GM21529 (cell line): ENCODE data around the gene BANK1.

Experiments
- ATAC-seq: cut with Tn5 transposase; IDR thresholded peaks from one replicate; pipeline ENCODE4 v1.9.1; 2021; ENCODE audit not compliant: unreplicated experiment

BANK1 gene

GRCh38 chr4:102105983-102106382, 315.5 kb downstream of the BANK1 start:
- ATAC-seq, result no peak

- ATAC-seq, result no peak
Measured at GRCh38 chr4:102114118-102114630, 323.6 kb downstream of the BANK1 start.

- no peak for ATAC-seq
Measured at GRCh38 chr4:102116121-102116520, 325.6 kb downstream of the BANK1 start.

GRCh38 chr4:102120846-102121245, 330.3 kb downstream of the BANK1 start:
- no peak for ATAC-seq
